Measurements from ENCODE around the gene SDHAF1. TPM values are rescaled to one million over a fixed set of nuclear protein-coding genes. Genes with fewer than 3 reads are reported as not detected.
A peak's percentile ranks its signal among the peaks of the same experiment; 100 is the strongest.

The SDHAF1 gene
- total RNA-seq, 1 experiment from 2014 or later = 21.0 TPM

DNA sequence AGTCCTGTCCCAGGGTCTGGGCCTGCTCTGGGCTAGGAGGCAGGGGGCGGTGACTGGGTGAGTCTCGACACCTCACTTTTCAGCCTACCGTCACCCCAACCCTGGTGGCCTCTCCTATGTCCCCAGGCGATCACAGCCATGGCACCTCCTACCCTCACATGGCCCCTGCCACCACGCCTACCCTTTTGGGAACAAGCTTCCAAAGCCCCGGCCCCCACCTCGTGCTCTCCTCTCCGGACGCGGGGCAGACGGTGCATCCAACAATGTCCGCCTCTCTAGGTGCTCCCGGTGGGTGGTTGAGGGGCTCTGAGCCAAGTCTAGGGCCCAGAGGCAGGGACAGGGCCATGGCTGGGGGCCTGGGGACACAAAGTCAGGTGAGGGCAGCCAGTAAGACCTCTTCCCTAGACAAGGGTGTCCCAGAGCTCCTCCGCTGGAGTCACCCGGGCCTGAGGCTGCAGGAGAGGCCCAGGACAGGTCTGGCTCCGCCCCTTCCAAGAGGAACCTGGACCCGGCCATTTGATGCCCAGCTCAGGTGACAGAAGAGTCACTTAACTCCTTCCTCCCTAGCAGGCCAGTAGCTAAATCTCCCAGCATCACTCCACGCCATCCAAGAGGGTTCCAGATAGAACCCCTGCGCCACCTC is 13.5 kb downstream of the SDHAF1 start, which contains the start of gene SYNE4 (continued):
- TF ChIP-seq, protein P1, sequence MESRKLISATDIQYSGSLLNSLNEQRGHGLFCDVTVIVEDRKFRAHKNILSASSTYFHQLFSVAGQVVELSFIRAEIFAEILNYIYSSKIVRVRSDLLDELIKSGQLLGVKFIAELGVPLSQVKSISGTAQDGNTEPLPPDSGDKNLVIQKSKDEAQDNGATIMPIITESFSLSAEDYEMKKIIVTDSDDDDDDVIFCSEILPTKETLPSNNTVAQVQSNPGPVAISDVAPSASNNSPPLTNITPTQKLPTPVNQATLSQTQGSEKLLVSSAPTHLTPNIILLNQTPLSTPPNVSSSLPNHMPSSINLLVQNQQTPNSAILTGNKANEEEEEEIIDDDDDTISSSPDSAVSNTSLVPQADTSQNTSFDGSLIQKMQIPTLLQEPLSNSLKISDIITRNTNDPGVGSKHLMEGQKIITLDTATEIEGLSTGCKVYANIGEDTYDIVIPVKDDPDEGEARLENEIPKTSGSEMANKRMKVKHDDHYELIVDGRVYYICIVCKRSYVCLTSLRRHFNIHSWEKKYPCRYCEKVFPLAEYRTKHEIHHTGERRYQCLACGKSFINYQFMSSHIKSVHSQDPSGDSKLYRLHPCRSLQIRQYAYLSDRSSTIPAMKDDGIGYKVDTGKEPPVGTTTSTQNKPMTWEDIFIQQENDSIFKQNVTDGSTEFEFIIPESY (IDR thresholded peaks at IDR 0.05; ENCODE audit: extremely low read depth, insufficient replicate concordance, low read length) = no peak
- peak; percentile 80 for TF ChIP-seq ZFX (IDR thresholded peaks at IDR 0.05)

DNA sequence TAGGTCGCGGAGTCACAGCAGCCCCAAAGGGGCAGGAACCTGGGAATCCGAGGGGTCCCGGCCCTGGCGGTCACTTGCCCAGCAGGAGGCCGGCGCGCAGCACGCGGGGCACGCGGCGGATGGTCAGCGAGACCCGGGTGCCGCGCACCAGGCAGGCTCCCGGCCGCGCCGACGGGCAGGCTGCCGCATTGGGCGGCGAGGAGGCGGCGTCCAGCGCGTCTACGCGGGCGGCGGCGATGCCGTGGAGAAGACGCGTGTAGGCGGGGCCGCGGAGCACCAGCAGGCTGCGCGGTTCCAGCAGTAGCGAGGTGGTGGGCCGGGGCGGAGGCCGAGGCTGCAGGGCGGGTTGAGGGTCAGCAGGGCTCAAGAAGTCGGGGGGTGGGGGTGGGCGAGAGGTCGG is 14.2 kb downstream of the SDHAF1 start:
- Histone ChIP-seq H4K20me1 (ENCODE audit: insufficient read depth) (no peaks in the 10 kb centered on the region), H3K27ac (ENCODE audit: low read depth, low read length) (peak overlapping the region; percentile 87), H3K9me2 (ENCODE audit: insufficient read depth) (no peaks in the 10 kb centered on the region), H3K4me3 (replicated peaks in 1 of 2; ENCODE audit: low read depth in 1 of 2, low read length in 2 of 2) (peak overlapping the region; percentile 89 to 98), H2AFZ (ENCODE audit: low read depth, low read length, poor library complexity, severe bottlenecking) (no peak overlapping the region), H3K27me3 (ENCODE audit: insufficient read depth, low read length) (no peaks in the 10 kb centered on the region), H3K36me3 (ENCODE audit: control insufficient read depth in 1 of 2, insufficient read depth in 2 of 2, low read length in 2 of 2) (peaks cover 0 to 2% of the 10 kb centered on the region in 2 experiments; a peak in 1 of 4 replicates), H3K9me3 (ENCODE audit: control insufficient read depth in 1 of 2, insufficient read depth in 1 of 2, low read depth in 1 of 2, low read length in 2 of 2) (no peaks in the 10 kb centered on the region), H3K9ac (ENCODE audit: low read length) (peak overlapping the region; percentile 91), H3K4me2 (ENCODE audit: low read length) (peak overlapping the region; percentile 100), H3K4me1 (ENCODE audit: control insufficient read depth in 1 of 2, insufficient read depth in 2 of 2, low read length in 2 of 2) (peaks cover 12 to 37% of the 10 kb centered on the region in 2 experiments; a peak in 3 of 4 replicates), H3K79me2 (ENCODE audit: insufficient read depth, low read length) (peaks cover 18% of the 10 kb centered on the region; the same call in 1 of the 2 replicates)
- no TSS peak for BruUV-seq (replicated peaks)
- CTCF ChIA-PET = no interaction called here
- ATAC-seq (peak; percentile 67), DNase-seq (ENCODE audit: low read depth, low spot score) (no peak)
- intact Hi-C loops (cut with micrococcal nuclease) = loop anchor here (10.0 kb wide), 1 partner anchor 106 kb away; the partner anchor contains the start of genes OVOL3, POLR2I and TBCB
- POLR2A ChIA-PET = interaction anchor here (0.9 to 1.7 kb wide), 6 partner anchors 11 to 761 kb away, joined by 3 to 7 read pairs (median 3); no protein-coding TSS in a partner anchor
- RAD21 ChIA-PET (ENCODE audit: low non-redundant PET in 1 of 2, low total read pairs in 2 of 2, uncharacterized antibody in 2 of 2, unreplicated experiment in 2 of 2) = interaction anchor here in 1 of 2 experiments (0.5 to 1.5 kb wide), 2 partner anchors 106 to 126 kb away, joined by 3 to 9 read pairs; partner anchors contain the start of gene POLR2I
- TF ChIP-seq SP1 (IDR thresholded peaks at IDR 0.05; ENCODE audit: low read depth) (no peak), EZH2phosphoT487 (IDR thresholded peaks at IDR 0.05; ENCODE audit: borderline replicate concordance) (no peak), SIN3A (IDR thresholded peaks at IDR 0.05; ENCODE audit: low read depth) (no peak), POLR2AphosphoS5 (IDR thresholded peaks at IDR 0.05; ENCODE audit: low read depth, low read length) (peak; percentile 87), ZFX (IDR thresholded peaks at IDR 0.05) (no peak), ZNF274 (IDR thresholded peaks at IDR 0.05; ENCODE audit: low read depth, low read length) (no peak), CBX3 (IDR thresholded peaks at IDR 0.05; ENCODE audit: low read depth) (no peak), RAD21 (IDR thresholded peaks at IDR 0.05; ENCODE audit: low read depth) (no peak), JUND (IDR thresholded peaks at IDR 0.05) (no peak), SRF (IDR thresholded peaks at IDR 0.05; ENCODE audit: low read depth) (no peak), YY1 (IDR thresholded peaks at IDR 0.05; ENCODE audit: extremely low read depth, insufficient replicate concordance, low read depth, low read length) (no peak), POLR2A (IDR thresholded peaks at IDR 0.05; ENCODE audit: borderline replicate concordance, extremely low read depth, insufficient read depth, insufficient read length) (peak; percentile 80)
- TF ChIP-seq, protein P2, sequence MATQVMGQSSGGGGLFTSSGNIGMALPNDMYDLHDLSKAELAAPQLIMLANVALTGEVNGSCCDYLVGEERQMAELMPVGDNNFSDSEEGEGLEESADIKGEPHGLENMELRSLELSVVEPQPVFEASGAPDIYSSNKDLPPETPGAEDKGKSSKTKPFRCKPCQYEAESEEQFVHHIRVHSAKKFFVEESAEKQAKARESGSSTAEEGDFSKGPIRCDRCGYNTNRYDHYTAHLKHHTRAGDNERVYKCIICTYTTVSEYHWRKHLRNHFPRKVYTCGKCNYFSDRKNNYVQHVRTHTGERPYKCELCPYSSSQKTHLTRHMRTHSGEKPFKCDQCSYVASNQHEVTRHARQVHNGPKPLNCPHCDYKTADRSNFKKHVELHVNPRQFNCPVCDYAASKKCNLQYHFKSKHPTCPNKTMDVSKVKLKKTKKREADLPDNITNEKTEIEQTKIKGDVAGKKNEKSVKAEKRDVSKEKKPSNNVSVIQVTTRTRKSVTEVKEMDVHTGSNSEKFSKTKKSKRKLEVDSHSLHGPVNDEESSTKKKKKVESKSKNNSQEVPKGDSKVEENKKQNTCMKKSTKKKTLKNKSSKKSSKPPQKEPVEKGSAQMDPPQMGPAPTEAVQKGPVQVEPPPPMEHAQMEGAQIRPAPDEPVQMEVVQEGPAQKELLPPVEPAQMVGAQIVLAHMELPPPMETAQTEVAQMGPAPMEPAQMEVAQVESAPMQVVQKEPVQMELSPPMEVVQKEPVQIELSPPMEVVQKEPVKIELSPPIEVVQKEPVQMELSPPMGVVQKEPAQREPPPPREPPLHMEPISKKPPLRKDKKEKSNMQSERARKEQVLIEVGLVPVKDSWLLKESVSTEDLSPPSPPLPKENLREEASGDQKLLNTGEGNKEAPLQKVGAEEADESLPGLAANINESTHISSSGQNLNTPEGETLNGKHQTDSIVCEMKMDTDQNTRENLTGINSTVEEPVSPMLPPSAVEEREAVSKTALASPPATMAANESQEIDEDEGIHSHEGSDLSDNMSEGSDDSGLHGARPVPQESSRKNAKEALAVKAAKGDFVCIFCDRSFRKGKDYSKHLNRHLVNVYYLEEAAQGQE (IDR thresholded peaks at IDR 0.05; ENCODE audit: low read depth) = no peak
- TF ChIP-seq, protein P3, sequence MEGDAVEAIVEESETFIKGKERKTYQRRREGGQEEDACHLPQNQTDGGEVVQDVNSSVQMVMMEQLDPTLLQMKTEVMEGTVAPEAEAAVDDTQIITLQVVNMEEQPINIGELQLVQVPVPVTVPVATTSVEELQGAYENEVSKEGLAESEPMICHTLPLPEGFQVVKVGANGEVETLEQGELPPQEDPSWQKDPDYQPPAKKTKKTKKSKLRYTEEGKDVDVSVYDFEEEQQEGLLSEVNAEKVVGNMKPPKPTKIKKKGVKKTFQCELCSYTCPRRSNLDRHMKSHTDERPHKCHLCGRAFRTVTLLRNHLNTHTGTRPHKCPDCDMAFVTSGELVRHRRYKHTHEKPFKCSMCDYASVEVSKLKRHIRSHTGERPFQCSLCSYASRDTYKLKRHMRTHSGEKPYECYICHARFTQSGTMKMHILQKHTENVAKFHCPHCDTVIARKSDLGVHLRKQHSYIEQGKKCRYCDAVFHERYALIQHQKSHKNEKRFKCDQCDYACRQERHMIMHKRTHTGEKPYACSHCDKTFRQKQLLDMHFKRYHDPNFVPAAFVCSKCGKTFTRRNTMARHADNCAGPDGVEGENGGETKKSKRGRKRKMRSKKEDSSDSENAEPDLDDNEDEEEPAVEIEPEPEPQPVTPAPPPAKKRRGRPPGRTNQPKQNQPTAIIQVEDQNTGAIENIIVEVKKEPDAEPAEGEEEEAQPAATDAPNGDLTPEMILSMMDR (IDR thresholded peaks at IDR 0.05 in 2 of 3, conservative IDR thresholded peaks at IDR 0.05 in 1 of 3; ENCODE audit: borderline replicate concordance in 1 of 3, insufficient read depth in 1 of 3, low read depth in 2 of 3, low read length in 2 of 3) = no peak
- TF ChIP-seq, protein P4, sequence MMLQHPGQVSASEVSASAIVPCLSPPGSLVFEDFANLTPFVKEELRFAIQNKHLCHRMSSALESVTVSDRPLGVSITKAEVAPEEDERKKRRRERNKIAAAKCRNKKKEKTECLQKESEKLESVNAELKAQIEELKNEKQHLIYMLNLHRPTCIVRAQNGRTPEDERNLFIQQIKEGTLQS (IDR thresholded peaks at IDR 0.05) = no peak
